ENCODE results near the gene SPATA24.

DNA sequence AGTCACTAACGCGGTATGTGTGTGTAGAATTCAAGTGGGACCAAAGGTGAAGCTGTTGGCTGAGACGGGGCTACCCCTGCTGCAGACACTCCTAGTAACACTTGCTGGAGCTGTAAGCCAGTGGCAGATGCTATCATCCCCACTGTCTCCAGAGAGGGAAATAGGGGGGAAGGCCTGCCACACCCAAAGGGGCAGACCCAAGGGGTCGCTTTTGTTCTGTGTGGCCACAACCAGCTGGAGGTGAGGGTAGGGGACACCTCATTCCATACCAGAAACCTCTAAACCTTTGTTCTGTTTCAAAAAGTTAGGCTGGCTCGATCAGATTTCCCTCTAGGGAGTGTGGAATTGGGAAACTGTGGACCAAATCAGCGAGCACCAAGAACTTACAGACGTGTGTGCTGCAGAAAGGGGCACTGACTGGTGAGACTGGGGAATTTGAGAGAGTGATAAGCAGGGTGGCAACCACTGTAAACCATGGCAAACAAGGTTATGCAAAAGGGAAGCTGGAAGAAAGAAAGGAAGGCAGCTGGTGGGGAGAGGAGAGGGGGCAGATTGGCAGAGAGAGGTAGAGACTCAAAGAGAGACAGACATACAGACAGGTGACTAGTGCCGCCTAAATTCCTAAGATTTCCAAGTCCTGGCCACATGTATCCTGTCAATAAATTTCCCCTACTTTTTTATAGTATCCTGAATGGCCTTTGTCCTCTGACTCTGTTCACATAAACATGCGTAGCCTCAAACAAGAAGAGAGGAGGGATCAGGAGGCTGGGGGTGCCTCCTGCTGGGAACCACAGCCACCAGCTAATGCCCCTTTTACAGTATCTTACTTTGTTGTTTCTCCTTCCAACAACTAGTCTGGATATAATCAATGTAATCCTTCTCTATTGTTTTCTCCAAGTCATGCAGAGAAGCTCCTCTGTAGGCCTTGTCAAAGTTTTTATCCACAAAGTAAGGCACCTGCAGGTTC is 15.6 kb upstream of the SPATA24 start:
- TF ChIP-seq, protein P1, sequence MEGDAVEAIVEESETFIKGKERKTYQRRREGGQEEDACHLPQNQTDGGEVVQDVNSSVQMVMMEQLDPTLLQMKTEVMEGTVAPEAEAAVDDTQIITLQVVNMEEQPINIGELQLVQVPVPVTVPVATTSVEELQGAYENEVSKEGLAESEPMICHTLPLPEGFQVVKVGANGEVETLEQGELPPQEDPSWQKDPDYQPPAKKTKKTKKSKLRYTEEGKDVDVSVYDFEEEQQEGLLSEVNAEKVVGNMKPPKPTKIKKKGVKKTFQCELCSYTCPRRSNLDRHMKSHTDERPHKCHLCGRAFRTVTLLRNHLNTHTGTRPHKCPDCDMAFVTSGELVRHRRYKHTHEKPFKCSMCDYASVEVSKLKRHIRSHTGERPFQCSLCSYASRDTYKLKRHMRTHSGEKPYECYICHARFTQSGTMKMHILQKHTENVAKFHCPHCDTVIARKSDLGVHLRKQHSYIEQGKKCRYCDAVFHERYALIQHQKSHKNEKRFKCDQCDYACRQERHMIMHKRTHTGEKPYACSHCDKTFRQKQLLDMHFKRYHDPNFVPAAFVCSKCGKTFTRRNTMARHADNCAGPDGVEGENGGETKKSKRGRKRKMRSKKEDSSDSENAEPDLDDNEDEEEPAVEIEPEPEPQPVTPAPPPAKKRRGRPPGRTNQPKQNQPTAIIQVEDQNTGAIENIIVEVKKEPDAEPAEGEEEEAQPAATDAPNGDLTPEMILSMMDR (IDR thresholded peaks at IDR 0.05) = no peak
- TF ChIP-seq POLR2AphosphoS5 (IDR thresholded peaks at IDR 0.05) (no peak), EP300 (IDR thresholded peaks at IDR 0.05) (no peak)

All from stomach (tissue), 4 donors.